Measurements from ENCODE around the gene SDK2. TPM values are rescaled to one million over a fixed set of nuclear protein-coding genes. Genes with fewer than 3 reads are reported as not detected.

Gene SDK2
- total RNA-seq, 1 donor = 17.2 TPM

GRCh38 chr17:73539166-73539565, 105.1 kb downstream of the SDK2 start:
- no peak for DNase-seq (ENCODE audit: low read depth in 2 of 3, low spot score in 2 of 3)

GRCh38 chr17:73538445-73538844, 105.8 kb downstream of the SDK2 start:
- no peak for DNase-seq (ENCODE audit: low read depth in 2 of 3, low spot score in 2 of 3)

- DNase-seq (ENCODE audit: low read depth in 2 of 3, low spot score in 2 of 3) = no peak
Observed at GRCh38 chr17:73536700-73537605, 107.3 kb downstream of the SDK2 start.

- DNase-seq (ENCODE audit: low read depth in 2 of 3, low spot score in 2 of 3) = no peak
Observed at GRCh38 chr17:73535746-73536145, 108.5 kb downstream of the SDK2 start.

GRCh38 chr17:73534209-73534909, 109.9 kb downstream of the SDK2 start:
- no peak for DNase-seq (ENCODE audit: low read depth in 2 of 3, low spot score in 2 of 3)

GRCh38 chr17:73533781-73534180, 110.5 kb downstream of the SDK2 start:
- no peak for DNase-seq (ENCODE audit: low read depth in 2 of 3, low spot score in 2 of 3)

GRCh38 chr17:73533127-73533526, 111.1 kb downstream of the SDK2 start:
- no peak for DNase-seq (ENCODE audit: low read depth in 2 of 3, low spot score in 2 of 3)

GRCh38 chr17:73532421-73532901, 111.8 kb downstream of the SDK2 start:
- no peak for DNase-seq (ENCODE audit: low read depth in 2 of 3, low spot score in 2 of 3)

GRCh38 chr17:73531158-73531557, 113.1 kb downstream of the SDK2 start:
- DNase-seq (ENCODE audit: low read depth in 2 of 3, low spot score in 2 of 3) = no peak

GRCh38 chr17:73528679-73529078, 115.6 kb downstream of the SDK2 start:
- no peak for DNase-seq (ENCODE audit: low read depth in 2 of 3, low spot score in 2 of 3)

GRCh38 chr17:73526952-73527351, 117.3 kb downstream of the SDK2 start:
- no peak for DNase-seq (ENCODE audit: low read depth in 2 of 3, low spot score in 2 of 3)

GRCh38 chr17:73524941-73525679, 119.1 kb downstream of the SDK2 start:
- no peak for DNase-seq (ENCODE audit: low read depth in 2 of 3, low spot score in 2 of 3)

- no peak for DNase-seq (ENCODE audit: low read depth in 2 of 3, low spot score in 2 of 3)
Observed at GRCh38 chr17:73522696-73523095, 121.5 kb downstream of the SDK2 start.

- DNase-seq (ENCODE audit: low read depth in 2 of 3, low spot score in 2 of 3) = no peak
Observed at GRCh38 chr17:73522107-73522506, 122.1 kb downstream of the SDK2 start.

GRCh38 chr17:73521376-73521775, 122.9 kb downstream of the SDK2 start:
- no peak for DNase-seq (ENCODE audit: low read depth in 2 of 3, low spot score in 2 of 3)

GRCh38 chr17:73520369-73520761, 123.9 kb downstream of the SDK2 start:
- DNase-seq (ENCODE audit: low read depth in 2 of 3, low spot score in 2 of 3) = no peak

- DNase-seq (ENCODE audit: low read depth in 2 of 3, low spot score in 2 of 3) = no peak
Observed at GRCh38 chr17:73519714-73520368, 124.4 kb downstream of the SDK2 start.

- DNase-seq (ENCODE audit: low read depth in 2 of 3, low spot score in 2 of 3) = no peak
Observed at GRCh38 chr17:73519011-73519410, 125.2 kb downstream of the SDK2 start.

GRCh38 chr17:73516431-73516830, 127.8 kb downstream of the SDK2 start:
- no peak for DNase-seq (ENCODE audit: low read depth in 2 of 3, low spot score in 2 of 3)

- no peak for DNase-seq (ENCODE audit: low read depth in 2 of 3, low spot score in 2 of 3)
Observed at GRCh38 chr17:73514146-73514863, 129.9 kb downstream of the SDK2 start.
